NOMO-1 (cell line): ENCODE data around the gene FKBP1A.
A peak's percentile ranks its signal among the peaks of the same experiment; 100 is the strongest.

Experiments
- DNase-seq, 2 experiments: peaks; one replicate each; lab custom pipeline; 2025; ENCODE audit not compliant: unreplicated experiment in 2 of 2; lab: John Stamatoyannopoulos, UW

Gene FKBP1A

GRCh38 chr20:1392693-1393506, at the start of gene FKBP1A:
FKBP1A (minus strand) TSS chr20:1393054; CDS start chr20:1392998, 56 bp downstream.
- DNase-seq = peak; percentile 77 to 88

DNA sequence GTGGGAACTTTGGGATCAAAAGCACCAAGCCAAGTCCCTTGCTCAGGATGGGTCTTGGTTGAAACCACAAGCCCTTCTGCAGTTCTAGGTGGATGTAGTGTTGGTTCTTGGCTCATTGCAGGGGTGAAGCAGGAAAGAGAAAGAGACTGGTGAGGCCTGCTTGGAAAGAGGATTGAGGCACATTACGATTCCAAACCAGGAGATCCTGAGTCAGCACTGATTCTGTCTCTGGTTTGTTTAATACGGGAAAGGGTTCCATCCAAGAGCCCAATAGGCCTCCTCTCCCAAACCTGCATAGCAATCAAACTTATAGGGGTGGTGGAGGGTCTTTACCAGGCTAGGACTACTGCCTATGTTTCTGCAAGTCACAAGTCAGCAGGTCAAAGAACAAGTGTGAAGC, 49.5 kb upstream of the FKBP1A start:
- no peak for DNase-seq

GRCh38 chr20:1441133-1441532, 48.3 kb upstream of the FKBP1A start:
- no peak for DNase-seq

- DNase-seq = no peak
Measured at GRCh38 chr20:1440024-1440423, 47.2 kb upstream of the FKBP1A start.

DNA sequence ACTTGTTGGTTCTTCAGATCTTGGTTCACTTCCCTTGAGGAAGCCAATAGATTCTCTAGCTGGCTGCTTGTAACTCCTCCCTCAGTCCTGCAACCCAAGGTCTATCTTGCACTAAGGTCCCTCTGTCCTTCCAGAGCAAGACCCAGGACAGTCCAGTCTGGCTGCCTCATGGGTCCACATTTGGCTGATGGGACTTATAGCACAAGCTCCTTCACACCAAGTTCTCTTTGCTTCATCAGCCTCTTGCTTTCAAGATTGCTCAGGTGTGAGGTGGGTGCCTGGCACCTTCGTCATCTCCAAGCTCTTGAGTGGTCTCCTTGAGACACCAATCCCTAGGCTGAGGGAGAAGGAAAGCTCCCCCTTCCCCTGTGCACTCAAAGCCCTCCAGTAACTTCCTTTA, 45.5 kb upstream of the FKBP1A start:
- DNase-seq = no peak

DNA sequence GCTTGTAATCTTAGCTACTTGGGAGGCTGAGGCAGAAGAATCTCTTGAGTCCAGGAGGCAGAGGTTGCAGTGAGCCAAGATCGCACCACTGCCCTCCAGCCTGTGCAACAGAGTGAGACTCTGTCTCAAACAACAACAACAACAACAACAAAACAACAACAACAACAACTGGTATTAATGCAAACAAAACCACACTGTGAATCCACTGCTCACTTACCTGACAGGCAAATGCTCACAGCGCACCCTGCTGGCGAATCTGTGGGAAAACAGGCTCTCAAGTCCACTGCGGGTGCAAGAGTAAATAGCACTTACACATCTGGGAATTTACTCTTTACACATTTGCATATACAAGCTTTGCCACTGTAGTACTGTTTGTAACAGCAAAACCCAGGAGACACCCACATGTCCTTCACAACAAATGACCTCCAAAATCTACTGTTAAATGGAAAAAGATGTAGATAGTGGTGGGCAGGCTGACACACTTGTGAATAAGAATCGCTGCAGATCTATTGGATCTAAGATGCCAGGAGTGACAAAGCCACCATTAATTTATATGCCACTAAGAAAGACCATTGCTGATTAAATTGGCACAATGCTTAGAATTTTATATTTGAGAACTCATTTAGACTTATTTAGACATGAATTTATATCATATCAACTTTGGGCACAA, 44.5 kb upstream of the FKBP1A start:
- DNase-seq = peak; percentile 34 to 62

GRCh38 chr20:1436263-1436662, 43.4 kb upstream of the FKBP1A start:
- DNase-seq = no peak

DNA sequence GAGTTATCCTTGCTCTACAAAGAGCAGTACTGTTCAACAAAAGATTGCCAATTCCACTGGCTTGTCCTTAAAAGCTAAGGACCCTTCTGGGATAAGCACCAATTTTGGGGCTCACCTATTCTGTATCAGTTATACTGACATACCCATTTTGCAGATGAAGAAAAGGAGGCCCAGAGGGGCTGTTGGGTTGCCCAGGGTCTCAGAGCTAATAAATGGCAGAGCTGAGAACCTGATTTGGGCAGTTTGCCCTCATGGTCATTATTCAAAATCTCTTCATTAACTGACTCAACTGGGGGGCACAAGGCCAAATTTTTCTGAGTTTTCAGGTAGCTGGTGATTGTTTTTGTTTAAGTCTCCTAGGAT, 42.5 kb upstream of the FKBP1A start:
- DNase-seq = no peak

DNA sequence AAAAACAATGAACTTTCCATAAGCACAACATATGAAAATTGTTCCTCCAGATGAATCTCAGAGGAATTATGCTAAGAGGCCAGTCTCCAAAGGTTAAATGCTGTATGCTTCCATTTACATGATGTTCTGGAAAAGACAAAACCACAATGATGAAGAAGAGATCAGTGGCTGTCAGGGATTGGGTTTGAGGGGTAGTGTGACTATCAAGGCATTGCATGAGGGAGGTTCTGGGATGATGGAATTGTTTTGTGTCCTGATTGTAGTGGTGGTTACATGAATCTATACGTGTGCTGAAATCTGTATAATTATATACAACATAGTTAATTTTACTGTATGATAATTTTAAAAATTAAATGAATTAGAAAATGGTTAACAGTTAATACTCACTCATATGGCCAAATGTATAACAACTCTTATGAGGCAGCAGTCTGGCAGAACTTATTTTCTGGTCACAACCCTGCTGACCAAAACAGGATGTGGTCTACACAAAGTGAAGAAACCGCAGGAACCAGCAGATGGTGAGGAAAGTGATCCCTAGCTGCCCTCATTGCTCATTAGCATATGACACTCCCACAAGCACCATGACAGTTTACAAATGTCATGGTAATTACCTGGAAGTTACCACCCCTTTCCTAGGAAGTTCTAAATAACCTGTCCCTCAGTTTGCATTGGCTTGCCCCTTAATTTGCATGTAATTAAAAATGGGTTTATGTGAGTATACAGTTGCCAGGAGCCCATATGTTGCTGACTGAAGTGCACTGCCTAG, 41.9 kb upstream of the FKBP1A start:
- DNase-seq = peak; percentile 70 to 92

GRCh38 chr20:1431158-1431557, 38.3 kb upstream of the FKBP1A start:
- no peak for DNase-seq

DNA sequence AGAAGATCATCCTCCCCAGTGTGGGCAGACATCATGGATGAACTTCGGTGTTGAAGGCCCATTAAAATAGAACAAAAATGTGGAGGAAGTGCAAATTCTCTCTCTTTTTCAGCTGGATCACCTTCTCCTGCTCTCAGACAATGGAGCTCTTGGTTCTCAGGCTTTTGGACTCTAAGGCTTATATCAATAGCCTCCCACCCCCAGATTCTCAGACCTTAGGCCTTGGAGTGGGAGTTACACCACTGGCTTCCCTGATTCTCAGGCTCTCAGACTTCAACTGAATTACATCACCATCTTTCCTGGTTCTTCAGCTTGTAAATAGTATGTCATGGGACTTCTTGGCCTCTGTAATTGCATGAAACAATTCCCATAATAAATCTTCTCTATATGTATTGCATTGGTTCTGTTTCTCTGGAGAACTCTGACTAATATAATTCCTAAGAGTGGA, 37.2 kb upstream of the FKBP1A start:
- no peak for DNase-seq

DNA sequence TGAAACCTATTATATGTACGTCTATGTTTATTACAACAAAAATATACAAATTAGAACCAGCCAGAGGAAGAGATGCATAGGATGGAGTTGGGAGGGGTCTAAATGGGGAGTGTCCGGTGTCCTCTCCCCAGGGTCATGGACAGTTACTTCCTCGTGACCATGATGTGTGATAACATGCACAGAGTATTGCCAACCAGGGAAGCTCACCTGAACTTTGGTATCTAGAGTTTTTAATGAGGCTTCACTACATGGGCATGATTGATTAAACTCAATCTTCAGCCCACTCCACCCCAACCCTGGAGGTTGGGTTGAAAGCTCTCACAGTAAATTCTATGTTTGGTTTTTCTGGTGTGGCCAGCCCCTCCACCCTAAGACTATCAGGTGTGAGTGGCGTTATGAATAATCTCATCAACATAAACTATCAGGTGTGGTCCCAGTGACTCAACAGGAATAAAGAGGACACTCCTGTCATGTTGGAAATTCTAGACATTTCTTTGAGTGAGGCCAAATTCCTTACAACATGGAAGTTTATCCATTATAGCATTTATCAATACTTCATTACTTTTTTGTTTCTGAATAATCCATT, 36.4 kb upstream of the FKBP1A start:
- DNase-seq = no peak

DNA sequence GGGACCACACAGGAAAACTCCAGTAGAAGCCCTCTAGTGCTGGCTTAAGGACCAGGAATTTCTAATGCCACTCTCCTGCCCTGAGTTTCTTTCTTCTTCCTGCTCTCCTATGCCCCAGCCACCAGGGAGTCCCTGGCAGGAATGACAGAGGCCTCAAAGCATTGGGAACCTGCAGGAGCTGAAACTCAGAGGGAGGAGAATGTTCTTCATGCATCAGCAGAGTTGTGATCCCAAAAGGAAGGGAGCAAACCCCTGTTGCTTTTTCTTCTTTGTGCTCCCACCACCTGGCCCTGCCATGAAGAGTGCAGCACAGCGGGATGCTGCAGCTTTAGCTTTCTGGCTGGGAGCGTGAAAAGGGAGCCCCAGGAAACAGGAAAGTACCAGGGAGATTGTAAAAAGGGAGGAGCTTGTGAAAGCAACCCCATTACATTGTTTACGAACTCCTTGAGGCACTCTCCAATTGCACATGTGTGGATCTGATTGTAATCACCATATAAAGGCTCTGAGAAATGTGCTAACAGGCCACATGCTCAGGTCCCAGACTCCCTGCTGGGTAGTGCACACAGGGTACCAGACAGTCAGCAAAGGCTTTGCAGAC, 34.7 kb upstream of the FKBP1A start:
- DNase-seq = no peak

- DNase-seq = no peak
Measured at GRCh38 chr20:1426231-1426849, 33.5 kb upstream of the FKBP1A start.

- no peak for DNase-seq
Measured at GRCh38 chr20:1424336-1424735, 31.5 kb upstream of the FKBP1A start.

DNA sequence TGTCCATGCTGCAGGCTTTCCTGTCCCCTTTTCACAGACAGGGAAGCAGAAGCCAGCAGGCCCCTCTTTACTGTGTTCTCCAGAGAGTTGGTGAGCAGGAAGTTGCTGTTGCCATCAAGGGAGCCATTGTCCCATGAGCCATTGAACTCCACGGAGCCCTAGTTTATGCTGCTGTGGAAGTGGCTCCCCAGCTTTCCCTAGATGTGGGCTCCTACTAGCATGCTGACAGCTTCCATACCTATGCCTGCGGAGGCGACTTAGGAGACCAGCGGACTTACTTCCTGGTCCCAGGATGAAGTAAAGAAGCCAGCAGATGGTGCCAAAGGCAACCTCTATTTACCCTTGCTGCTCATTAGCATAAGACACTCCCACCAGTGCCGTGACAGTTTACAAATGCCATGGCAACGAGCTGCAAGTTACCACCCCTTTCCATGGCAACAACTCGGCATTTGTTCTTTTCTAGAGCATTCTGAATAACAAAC, 30.8 kb upstream of the FKBP1A start:
- DNase-seq = peak in 1 of 2 experiments; percentile 39

- no peak for DNase-seq
Measured at GRCh38 chr20:1423206-1423605, 30.4 kb upstream of the FKBP1A start.

GRCh38 chr20:1422753-1423152, 29.9 kb upstream of the FKBP1A start:
- DNase-seq = no peak

DNA sequence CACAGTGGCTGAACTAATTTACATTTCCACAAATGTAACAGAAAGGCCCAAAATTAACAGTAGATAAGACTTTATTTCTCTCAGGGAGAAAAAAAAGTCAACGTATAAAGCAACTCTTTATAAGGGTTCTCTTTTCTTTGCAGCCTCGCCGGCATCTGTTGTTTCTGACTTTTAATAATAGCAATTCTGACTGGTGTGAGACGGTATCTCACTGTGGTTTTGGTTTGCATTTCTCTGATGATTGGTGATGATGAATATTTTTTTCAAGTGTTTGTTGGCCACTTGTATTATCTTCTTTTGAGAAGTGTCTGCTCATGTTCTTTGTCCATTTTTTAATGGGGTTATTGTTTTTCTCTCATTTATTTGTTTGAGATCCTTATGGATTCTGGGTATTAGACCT, 27.2 kb upstream of the FKBP1A start:
- no peak for DNase-seq

- DNase-seq = no peak
Measured at GRCh38 chr20:1418350-1418749, 25.5 kb upstream of the FKBP1A start.
